Vagina (tissue), 2 donors: ENCODE results near the gene NRP1. TPM values are rescaled to one million over a fixed set of nuclear protein-coding genes. Genes with fewer than 3 reads are reported as not detected.

ENCODE experiments used
- DNase-seq, 2 donors: peaks; one replicate each; pipeline ENCODE4 v3.0.0-alpha.2; 2017; ENCODE audit errors: extremely low spot score in 2 of 2
- H3K27ac ChIP-seq: fragments of 200-600 bp; sonication (generic); one replicate; pipeline ENCODE4 v1.5.1; 2019
- H3K27me3 ChIP-seq: fragments of 200-600 bp; sonication (generic); one replicate; pipeline ENCODE4 v1.5.1; 2019
- H3K36me3 ChIP-seq, 2 donors: fragments of 200-600 bp; sonication (generic); one replicate each; pipeline ENCODE4 v1.5.1; 2017 to 2019
- H3K4me1 ChIP-seq: fragments of 200-600 bp; sonication (generic); one replicate; pipeline ENCODE4 v1.5.1; 2019
- H3K4me3 ChIP-seq, 2 donors: fragments of 200-600 bp; sonication (generic); 1 replicate in 1 of 2; 2 replicates in 1 of 2; pipeline ENCODE4 v1.5.1; 2016 to 2019
- H3K9me3 ChIP-seq: fragments of 200-600 bp; sonication (generic); one replicate; pipeline ENCODE4 v1.5.1; 2019
- CTCF ChIP-seq, 3 experiments: fragments of 450-650 bp in 2 of 3; fragments of 200-600 bp in 1 of 3; sonication (generic) in 1 of 3; IDR thresholded peaks; one replicate each; pipeline ENCODE4 v1.5.1; 2017 to 2019; ENCODE audit warnings: antibody characterized with exemption in 3 of 3, mild to moderate bottlenecking in 2 of 3, moderate library complexity in 2 of 3
- POLR2A ChIP-seq, 2 donors: fragments of 450-650 bp; IDR thresholded peaks; one replicate each; pipeline ENCODE4 v1.6.1; 2017; ENCODE audit warnings: antibody characterized with exemption in 2 of 2, mild to moderate bottlenecking in 2 of 2, moderate library complexity in 2 of 2
- POLR2AphosphoS5 ChIP-seq, 2 donors: sonication (generic); formaldehyde crosslinking; IDR thresholded peaks; one replicate each; pipeline ENCODE4 v1.9.0; 2017; ENCODE audit warnings: antibody characterized with exemption in 2 of 2, mild to moderate bottlenecking in 2 of 2, low read depth in 1 of 2; ENCODE audit not compliant: insufficient read depth in 1 of 2
- intact Hi-C: fragments of 100-400 bp; cut with DNase I; formaldehyde crosslinking; loops from one replicate; pipeline ENCODE4 v1.15.1; 2023
- total RNA-seq: library from RNA; depleted of rRNA; stranded (reverse); fragments of >200 nt; gene quantifications from one replicate; pipeline ENCODE4 v1.2.3, GENCODE V29; 2016

NRP1 gene
- total RNA-seq, 1 donor from 2014 or later, result 52.5 TPM

GRCh38 chr10:33290321-33291052, 44.0 kb downstream of the NRP1 start:
- H3K27me3 ChIP-seq, result no peaks in the 10 kb centered on the region
- H3K4me1 ChIP-seq, result peaks cover 43% of the 10 kb centered on the region
- DNase-seq, result no peak
- no peaks in the 10 kb centered on the region for H3K9me3 ChIP-seq
- no peak overlapping the region for H3K4me3 ChIP-seq
- TF ChIP-seq POLR2AphosphoS5 (IDR thresholded peaks at IDR 0.05; ENCODE audit: insufficient read depth in 1 of 2, low read depth in 1 of 2) (no peak), POLR2A (IDR thresholded peaks at IDR 0.05) (no peak)
- intact Hi-C loops, result no loop called here
- no peaks in the 10 kb centered on the region for H3K36me3 ChIP-seq
- H3K27ac ChIP-seq, result peak overlapping the region; percentile 50

GRCh38 chr10:33289776-33290175, 44.7 kb downstream of the NRP1 start:
- H3K4me1 ChIP-seq, result peaks cover 43% of the 10 kb centered on the region
- no peak for TF ChIP-seq POLR2AphosphoS5 (IDR thresholded peaks at IDR 0.05; ENCODE audit: insufficient read depth in 1 of 2, low read depth in 1 of 2)
- TF ChIP-seq CTCF (IDR thresholded peaks at IDR 0.05), result no peak
- TF ChIP-seq POLR2A (IDR thresholded peaks at IDR 0.05), result no peak
- DNase-seq, result no peak
- no peaks in the 10 kb centered on the region for H3K36me3 ChIP-seq
- H3K27me3 ChIP-seq, result no peaks in the 10 kb centered on the region
- H3K4me3 ChIP-seq, result no peak overlapping the region
- intact Hi-C loops, result no loop called here
- H3K9me3 ChIP-seq, result no peaks in the 10 kb centered on the region
- no peak overlapping the region for H3K27ac ChIP-seq

GRCh38 chr10:33288127-33288526, 46.3 kb downstream of the NRP1 start:
- Histone ChIP-seq H3K36me3 (no peaks in the 10 kb centered on the region), H3K4me1 (peaks cover 32% of the 10 kb centered on the region), H3K9me3 (no peaks in the 10 kb centered on the region), H3K27me3 (no peaks in the 10 kb centered on the region), H3K27ac (no peak overlapping the region), H3K4me3 (no peak overlapping the region)
- TF ChIP-seq POLR2A (IDR thresholded peaks at IDR 0.05) (no peak), CTCF (IDR thresholded peaks at IDR 0.05) (no peak), POLR2AphosphoS5 (IDR thresholded peaks at IDR 0.05; ENCODE audit: insufficient read depth in 1 of 2, low read depth in 1 of 2) (no peak)
- no peak for DNase-seq
- intact Hi-C loops, result no loop called here

GRCh38 chr10:33287112-33287511, 47.4 kb downstream of the NRP1 start:
- TF ChIP-seq POLR2AphosphoS5 (IDR thresholded peaks at IDR 0.05; ENCODE audit: insufficient read depth in 1 of 2, low read depth in 1 of 2), result no peak
- intact Hi-C loops, result no loop called here
- Histone ChIP-seq H3K9me3 (no peaks in the 10 kb centered on the region), H3K4me3 (no peak overlapping the region), H3K27me3 (no peaks in the 10 kb centered on the region), H3K4me1 (peaks cover 23% of the 10 kb centered on the region), H3K36me3 (no peaks in the 10 kb centered on the region), H3K27ac (no peak overlapping the region)
- DNase-seq, result no peak

GRCh38 chr10:33286157-33286934, 48.1 kb downstream of the NRP1 start:
- intact Hi-C loops, result no loop called here
- TF ChIP-seq POLR2AphosphoS5 (IDR thresholded peaks at IDR 0.05; ENCODE audit: insufficient read depth in 1 of 2, low read depth in 1 of 2) (no peak), CTCF (IDR thresholded peaks at IDR 0.05) (no peak), POLR2A (IDR thresholded peaks at IDR 0.05) (no peak)

GRCh38 chr10:33284945-33285344, 49.5 kb downstream of the NRP1 start:
- DNase-seq, result no peak
- H3K36me3 ChIP-seq, result no peaks in the 10 kb centered on the region
- H3K4me1 ChIP-seq, result peaks cover 7% of the 10 kb centered on the region
- intact Hi-C loops, result no loop called here
- no peaks in the 10 kb centered on the region for H3K9me3 ChIP-seq
- H3K4me3 ChIP-seq, result no peak overlapping the region
- no peak for TF ChIP-seq POLR2AphosphoS5 (IDR thresholded peaks at IDR 0.05; ENCODE audit: insufficient read depth in 1 of 2, low read depth in 1 of 2)
- TF ChIP-seq CTCF (IDR thresholded peaks at IDR 0.05), result no peak
- no peak for TF ChIP-seq POLR2A (IDR thresholded peaks at IDR 0.05)
- no peaks in the 10 kb centered on the region for H3K27me3 ChIP-seq
- H3K27ac ChIP-seq, result no peak overlapping the region

More at GRCh38 chr10:33286157-33286934, 48.1 kb downstream of the NRP1 start:
- Histone ChIP-seq H3K4me3 (no peak overlapping the region), H3K4me1 (peaks cover 16% of the 10 kb centered on the region), H3K27me3 (no peaks in the 10 kb centered on the region), H3K9me3 (no peaks in the 10 kb centered on the region), H3K36me3 (no peaks in the 10 kb centered on the region), H3K27ac (no peak overlapping the region)
- DNase-seq, result no peak
